Brain microvascular endothelial cell (primary cell): Measurements from ENCODE around the gene CGA.
A peak's percentile ranks its signal among the peaks of the same experiment; 100 is the strongest.

Source experiments
- DNase-seq: peaks from one replicate; pipeline ENCODE4 v3.0.0-alpha.2; 2020
- H3K27ac ChIP-seq: fragments of 250-450 bp; sonication (Bioruptor Pico); 2 replicates; pipeline ENCODE4 v1.5.1; 2020; ENCODE audit warnings: mild to moderate bottlenecking, moderate library complexity
- H3K27me3 ChIP-seq: fragments of 250-450 bp; sonication (Bioruptor Pico); replicated peaks from 2 replicates; pipeline ENCODE4 v1.5.1; 2020; ENCODE audit warnings: mild to moderate bottlenecking
- H3K36me3 ChIP-seq: fragments of 250-450 bp; sonication (Bioruptor Pico); replicated peaks from 2 replicates; pipeline ENCODE4 v1.5.1; 2020; ENCODE audit warnings: mild to moderate bottlenecking
- H3K4me3 ChIP-seq: 2 replicates; pipeline ENCODE4 v1.5.1; 2011; ENCODE audit warnings: low read depth, mild to moderate bottlenecking, control low read depth, low read length, moderate library complexity
- CTCF ChIP-seq: IDR thresholded peaks from 2 replicates; pipeline ENCODE4 v1.5.1; 2011; ENCODE audit warnings: low read depth, mild to moderate bottlenecking, moderate library complexity, low read length, control low read depth, inconsistent platforms; ENCODE audit errors: missing control alignments
- in situ Hi-C: cut with HindIII; loops from 2 replicates; pipeline ENCODE4 v1.10.0; 2017; ENCODE audit warnings: low sequenced_read_pairs, low pct_ligation_motif_present

Gene CGA

GRCh38 chr6:87124074-87124473 lies 29.2 kb upstream of the CGA start:
- H3K4me3 ChIP-seq, result no peak overlapping the region
- in situ Hi-C loops, result no loop called here
- no peaks in the 10 kb centered on the region for H3K27me3 ChIP-seq
- no peak for TF ChIP-seq CTCF
- no peak overlapping the region for H3K27ac ChIP-seq
- no peaks in the 10 kb centered on the region for H3K36me3 ChIP-seq
- DNase-seq, result no peak

DNA sequence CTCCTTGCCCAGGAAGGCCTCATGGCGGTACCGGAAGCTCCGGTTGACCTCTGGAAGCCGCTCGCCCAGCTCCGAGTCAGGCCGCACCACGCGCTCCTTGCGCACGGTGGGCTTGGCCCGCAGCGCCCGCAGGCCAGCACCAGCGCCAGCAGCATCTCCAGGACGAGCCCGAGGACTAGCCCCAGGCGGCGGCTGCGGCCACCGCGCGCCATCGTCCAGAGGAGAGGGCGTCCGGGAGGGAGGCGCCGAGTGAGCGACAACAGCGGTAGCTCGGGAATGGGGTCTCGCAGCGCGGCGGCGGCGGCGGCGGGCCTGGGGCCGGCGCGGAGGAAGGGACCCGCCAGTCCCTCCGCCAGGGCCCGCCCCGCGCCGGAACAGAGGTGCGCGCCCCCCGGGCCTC lies 27.6 kb upstream of the CGA start:
- Histone ChIP-seq H3K4me3 (peak overlapping the region; percentile 22), H3K27me3 (no peaks in the 10 kb centered on the region), H3K36me3 (no peaks in the 10 kb centered on the region), H3K27ac (no peak overlapping the region)
- no peak for DNase-seq
- in situ Hi-C loops, result no loop called here
- TF ChIP-seq CTCF, result no peak

DNA sequence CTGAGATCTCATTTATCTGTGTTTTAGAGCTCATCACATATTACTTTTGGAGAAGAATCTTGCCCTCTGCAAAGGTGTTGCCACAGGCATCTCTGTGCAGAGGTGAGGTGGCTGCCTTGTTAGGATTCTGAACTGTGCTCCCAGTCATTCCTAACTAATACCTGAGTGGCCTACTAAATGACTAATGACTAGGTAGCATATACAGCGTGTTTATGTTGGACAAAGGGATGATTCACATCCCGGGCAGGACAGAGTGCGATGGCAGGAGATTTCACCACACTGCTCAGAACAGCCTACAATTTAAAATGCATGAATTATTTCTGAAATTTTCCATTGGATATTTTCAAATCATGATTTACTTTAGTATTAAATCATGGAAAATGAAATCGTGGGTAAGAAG lies 23.1 kb upstream of the CGA start:
- TF ChIP-seq CTCF, result no peak
- H3K36me3 ChIP-seq, result no peaks in the 10 kb centered on the region
- no peak overlapping the region for H3K27ac ChIP-seq
- H3K27me3 ChIP-seq, result no peaks in the 10 kb centered on the region
- in situ Hi-C loops, result no loop called here
- DNase-seq, result no peak
- H3K4me3 ChIP-seq, result no peak overlapping the region

DNA sequence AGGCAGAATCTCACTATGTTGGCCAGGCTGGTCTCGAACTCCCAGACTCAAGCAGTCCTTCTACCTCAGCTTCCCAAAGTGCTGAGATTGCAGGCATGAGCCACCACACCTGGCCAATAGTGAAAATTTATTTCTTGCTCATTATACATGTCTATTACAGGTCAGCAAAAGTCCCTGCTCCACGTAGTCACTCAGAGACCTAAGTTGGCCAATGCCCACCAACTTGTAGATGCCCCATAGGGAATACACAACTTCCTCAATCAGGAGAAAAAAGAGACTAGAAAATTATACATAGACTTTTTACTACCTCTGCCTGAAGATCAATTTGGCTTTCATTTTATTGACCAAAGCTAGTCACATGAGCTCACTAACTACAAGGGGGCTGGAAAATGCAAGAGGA lies 22.0 kb upstream of the CGA start:
- H3K4me3 ChIP-seq, result no peak overlapping the region
- no peaks in the 10 kb centered on the region for H3K27me3 ChIP-seq
- in situ Hi-C loops, result no loop called here
- no peak for TF ChIP-seq CTCF
- no peak for DNase-seq
- no peaks in the 10 kb centered on the region for H3K36me3 ChIP-seq
- no peak overlapping the region for H3K27ac ChIP-seq

- H3K36me3 ChIP-seq, result no peaks in the 10 kb centered on the region
- H3K27me3 ChIP-seq, result no peaks in the 10 kb centered on the region
- no peak for TF ChIP-seq CTCF
- no peak for DNase-seq
- in situ Hi-C loops, result no loop called here
- H3K27ac ChIP-seq, result no peak overlapping the region
- no peak overlapping the region for H3K4me3 ChIP-seq
Measured at GRCh38 chr6:87115402-87116135, 20.7 kb upstream of the CGA start.

DNA sequence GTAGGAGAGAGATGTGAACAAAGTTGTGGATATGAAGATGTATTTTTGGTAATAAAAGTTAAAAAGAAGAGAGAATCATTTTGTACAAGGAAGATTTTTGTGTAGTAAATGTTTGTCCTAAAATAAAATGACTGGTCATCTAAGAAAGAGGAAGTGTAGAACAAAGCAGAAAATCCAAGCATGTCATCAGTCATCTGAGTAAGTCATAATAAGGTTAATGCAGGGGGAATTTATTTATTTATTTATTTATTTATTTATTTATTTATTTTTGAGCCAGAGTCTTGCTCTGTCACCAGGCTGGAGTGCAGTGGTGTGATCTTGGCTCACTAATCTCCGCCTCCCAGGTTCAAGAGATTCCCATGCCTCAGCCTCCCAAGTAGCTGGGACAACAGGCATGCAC lies 15.7 kb upstream of the CGA start:
- H3K27me3 ChIP-seq, result no peaks in the 10 kb centered on the region
- H3K27ac ChIP-seq, result no peak overlapping the region
- in situ Hi-C loops, result no loop called here
- H3K4me3 ChIP-seq, result no peak overlapping the region
- TF ChIP-seq CTCF, result no peak
- no peak for DNase-seq
- H3K36me3 ChIP-seq, result no peaks in the 10 kb centered on the region
